GM21390 (cell line): Measurements from ENCODE around the gene SLF2.
"Not testable (repeated sequence)": the region's sequence is repeated elsewhere in the genome, so short reads cannot be mapped to it uniquely, and the experiment has no call there.

Source experiments
- ATAC-seq: cut with Tn5 transposase; IDR thresholded peaks from one replicate; pipeline ENCODE4 v1.9.1; 2021; ENCODE audit not compliant: unreplicated experiment

The SLF2 gene

GRCh38 chr10:100960251-100960650 lies 47.5 kb downstream of the SLF2 start:
- ATAC-seq = no peak

GRCh38 chr10:100962351-100963080 lies 49.8 kb downstream of the SLF2 start:
- no peak for ATAC-seq

GRCh38 chr10:100963826-100964225 lies 51.1 kb downstream of the SLF2 start:
- no peak for ATAC-seq

- no peak for ATAC-seq
Observed at GRCh38 chr10:100965820-100966219, 53.1 kb downstream of the SLF2 start.

GRCh38 chr10:100966887-100967286 lies 54.1 kb downstream of the SLF2 start:
- no peak for ATAC-seq

- ATAC-seq = no peak
Observed at GRCh38 chr10:100967332-100967731, 54.6 kb downstream of the SLF2 start.

GRCh38 chr10:100968062-100968736 lies 55.4 kb downstream of the SLF2 start:
- ATAC-seq = no peak

- no peak for ATAC-seq
Observed at GRCh38 chr10:100968863-100969186, 56.1 kb downstream of the SLF2 start.

- no peak for ATAC-seq
Observed at GRCh38 chr10:100969187-100970075, 56.7 kb downstream of the SLF2 start, which contains the start of gene SEMA4G. Gene SEMA4G (plus strand): TSS chr10:100969504. CDS start chr10:100972913, 3,409 bp downstream.

GRCh38 chr10:100970076-100970913 lies 57.5 kb downstream of the SLF2 start:
- no peak for ATAC-seq

- ATAC-seq = no peak
Observed at GRCh38 chr10:100970914-100971811, 58.4 kb downstream of the SLF2 start.

- ATAC-seq = no peak
Observed at GRCh38 chr10:100972115-100972903, 59.5 kb downstream of the SLF2 start.

GRCh38 chr10:100972904-100973535 lies 60.3 kb downstream of the SLF2 start:
- no peak for ATAC-seq

GRCh38 chr10:100975397-100975796 lies 62.6 kb downstream of the SLF2 start:
- not testable (repeated sequence) for ATAC-seq

- no peak for ATAC-seq
Observed at GRCh38 chr10:100976906-100977305, 64.1 kb downstream of the SLF2 start.

- ATAC-seq = no peak
Observed at GRCh38 chr10:100977436-100977835, 64.7 kb downstream of the SLF2 start.

- no peak for ATAC-seq
Observed at GRCh38 chr10:100978121-100978900, 65.5 kb downstream of the SLF2 start.

- no peak for ATAC-seq
Observed at GRCh38 chr10:100978901-100979195, 66.1 kb downstream of the SLF2 start.
